PC-9 (cell line): ENCODE measurements around the gene SELENOH. TPM values are rescaled to one million over a fixed set of nuclear protein-coding genes. Genes with fewer than 3 reads are reported as not detected.

ENCODE experiments used
- BruUV-seq: library from RNA; stranded (reverse); fragments of 400-500 nt; replicated peaks from 2 replicates; lab custom pipeline; 2021; lab: Mats Ljungman, UMichigan
- CTCF ChIA-PET: fragments of 300-600 bp; sonication (Branson Sonifier 250); formaldehyde crosslinking; loops from one replicate; lab custom pipeline; 2022; ENCODE audit warnings: antibody characterized with exemption; lab: Charles Lee
- POLR2A ChIA-PET: fragments of 300-600 bp; sonication (Branson Sonifier 250); formaldehyde crosslinking; loops from one replicate; lab custom pipeline; 2022; ENCODE audit warnings: antibody characterized with exemption; ENCODE audit not compliant: unreplicated experiment; lab: Charles Lee
- DNase-seq, 2 experiments: peaks; one replicate each; pipeline versions ENCODE4 v3.0.0 to v3.0.0-alpha.2; 2015 to 2022; ENCODE audit warnings: mixed read lengths in 1 of 2
- H2AFZ ChIP-seq: fragments of 200-600 bp; sonication (generic); 2 replicates; pipeline ENCODE4 v1.8.1; 2017; ENCODE audit warnings: antibody characterized with exemption
- H3F3A ChIP-seq: fragments of 200-600 bp; sonication (generic); 2 replicates; pipeline ENCODE4 v1.8.1; 2017; ENCODE audit warnings: antibody characterized with exemption, mild to moderate bottlenecking, low read depth; ENCODE audit not compliant: insufficient read depth
- H3K27ac ChIP-seq: fragments of 200-600 bp; sonication (generic); 2 replicates; pipeline ENCODE4 v1.6.1; 2016; ENCODE audit warnings: mixed run types
- H3K27me3 ChIP-seq: fragments of 200-600 bp; sonication (generic); 2 replicates; pipeline ENCODE4 v1.6.1; 2016; ENCODE audit warnings: low read depth, mixed run types; ENCODE audit not compliant: insufficient read depth
- H3K36me3 ChIP-seq: fragments of 200-600 bp; sonication (generic); 2 replicates; pipeline ENCODE4 v1.6.1; 2016; ENCODE audit warnings: low read depth, mixed run types
- H3K4me1 ChIP-seq: fragments of 200-600 bp; sonication (generic); replicated peaks from 2 replicates; pipeline ENCODE4 v1.6.1; 2016; ENCODE audit warnings: mixed run types; ENCODE audit not compliant: insufficient read depth
- H3K4me2 ChIP-seq: fragments of 200-600 bp; sonication (generic); 2 replicates; pipeline ENCODE4 v1.6.1; 2017; ENCODE audit warnings: mixed run types
- H3K4me3 ChIP-seq: fragments of 200-600 bp; sonication (generic); 2 replicates; pipeline ENCODE4 v1.6.1; 2016; ENCODE audit warnings: mixed run types
- H3K79me2 ChIP-seq: fragments of 200-600 bp; sonication (generic); 2 replicates; pipeline ENCODE4 v1.6.1; 2017; ENCODE audit warnings: low read depth, mixed run types
- H3K9me2 ChIP-seq: fragments of 200-600 bp; sonication (generic); 2 replicates; pipeline ENCODE4 v1.8.1; 2017; ENCODE audit warnings: mild to moderate bottlenecking; ENCODE audit not compliant: insufficient read depth
- H3K9me3 ChIP-seq: fragments of 200-600 bp; sonication (generic); 2 replicates; pipeline ENCODE4 v1.8.1; 2016; ENCODE audit warnings: low read depth; ENCODE audit not compliant: insufficient read depth
- H4K20me1 ChIP-seq: fragments of 200-600 bp; sonication (generic); 2 replicates; pipeline ENCODE4 v1.8.1; 2017; ENCODE audit not compliant: insufficient read depth
- EZH2 ChIP-seq: fragments of 200-600 bp; sonication (generic); IDR thresholded peaks from 2 replicates; pipeline ENCODE4 v1.8.0; 2017; ENCODE audit warnings: antibody characterized with exemption, low read depth
- intact Hi-C: fragments of 100-400 bp; cut with micrococcal nuclease; formaldehyde crosslinking; loops from one replicate; pipeline ENCODE4 v1.10.0; 2022; ENCODE audit not compliant: unreplicated experiment
- total RNA-seq: library from RNA; stranded (reverse); gene quantifications from 2 replicates; pipeline ENCODE4 v1.2.3, GENCODE V29; 2021
- TF ChIP-seq, protein P1 (sequence below): fragments of 200-600 bp; sonication (generic); conservative IDR thresholded peaks from 2 replicates; pipeline ENCODE4 v1.6.1; 2017; ENCODE audit warnings: mixed run types, antibody characterized with exemption, mild to moderate bottlenecking, moderate library complexity

The SELENOH gene
- total RNA-seq, 1 experiment from 2014 or later, result 211 TPM

DNA sequence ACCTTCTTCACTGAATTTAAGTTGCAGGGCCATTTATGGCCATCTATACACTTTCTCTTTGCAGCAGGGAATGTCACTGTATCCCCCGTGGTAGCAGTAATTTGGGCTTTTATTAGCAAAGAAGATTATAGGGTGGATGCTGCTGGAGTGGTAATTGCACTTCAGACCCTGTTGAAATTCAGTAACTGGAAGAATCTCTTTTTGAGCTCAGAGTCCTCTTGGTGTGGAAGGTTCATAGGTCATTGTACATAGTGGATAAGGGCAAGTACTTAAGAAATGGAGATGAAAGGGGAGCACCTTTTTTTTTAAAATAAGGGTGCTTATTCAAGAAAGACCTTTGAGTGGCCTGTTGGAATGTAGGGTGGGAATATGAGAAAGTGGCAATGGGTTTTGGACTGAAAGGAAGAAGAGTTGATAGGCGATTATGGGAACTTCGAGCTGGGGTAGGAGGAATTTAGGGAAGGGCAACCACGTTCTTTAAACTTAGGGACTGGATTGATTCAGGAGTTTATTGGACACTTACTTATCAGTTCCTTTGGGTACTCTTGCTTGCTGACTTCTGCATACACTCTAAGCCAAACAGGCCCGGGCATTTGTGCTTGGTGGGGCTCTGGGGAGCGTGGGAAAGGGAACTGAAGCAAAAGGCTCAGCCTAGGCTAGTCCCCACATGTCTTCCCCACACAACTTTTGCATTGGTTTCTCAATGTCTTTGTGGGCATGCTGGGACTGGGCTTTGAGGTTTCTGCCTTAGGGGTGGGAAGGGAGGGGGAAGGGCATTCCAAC lies 46.8 kb downstream of the SELENOH start:
- POLR2A ChIA-PET, result interaction anchor here (0.7 kb wide), 1 partner anchor 785 kb away, joined by 4 read pairs; no protein-coding TSS in a partner anchor
- peak overlapping the region; percentile 32 for H3K27ac ChIP-seq

DNA sequence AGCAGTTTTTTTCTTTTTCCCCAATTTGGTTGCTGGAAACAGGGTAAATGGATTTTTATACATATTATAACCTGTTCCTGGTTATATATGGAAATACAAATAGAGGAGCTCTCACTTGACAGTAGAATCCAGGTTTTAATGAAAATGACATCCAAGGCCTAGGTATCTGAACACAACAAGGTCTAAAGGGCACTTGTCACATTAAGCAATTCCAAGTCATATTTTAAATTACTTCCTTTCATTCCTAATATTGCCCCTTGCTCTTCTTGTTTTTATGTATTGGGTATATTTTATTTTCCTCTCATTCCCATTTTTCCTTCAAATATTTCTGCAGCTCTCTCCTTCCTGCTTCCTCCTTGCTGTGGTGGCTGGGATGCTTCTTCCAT lies 47.4 kb downstream of the SELENOH start:
- POLR2A ChIA-PET, result interaction anchor here (0.7 kb wide), 1 partner anchor 784 kb away, joined by 4 read pairs; no protein-coding TSS in a partner anchor
- H3K27ac ChIP-seq, result peak overlapping the region; percentile 32
- H3F3A ChIP-seq, result peaks cover 15% of the 10 kb centered on the region
- TF ChIP-seq, protein P1, sequence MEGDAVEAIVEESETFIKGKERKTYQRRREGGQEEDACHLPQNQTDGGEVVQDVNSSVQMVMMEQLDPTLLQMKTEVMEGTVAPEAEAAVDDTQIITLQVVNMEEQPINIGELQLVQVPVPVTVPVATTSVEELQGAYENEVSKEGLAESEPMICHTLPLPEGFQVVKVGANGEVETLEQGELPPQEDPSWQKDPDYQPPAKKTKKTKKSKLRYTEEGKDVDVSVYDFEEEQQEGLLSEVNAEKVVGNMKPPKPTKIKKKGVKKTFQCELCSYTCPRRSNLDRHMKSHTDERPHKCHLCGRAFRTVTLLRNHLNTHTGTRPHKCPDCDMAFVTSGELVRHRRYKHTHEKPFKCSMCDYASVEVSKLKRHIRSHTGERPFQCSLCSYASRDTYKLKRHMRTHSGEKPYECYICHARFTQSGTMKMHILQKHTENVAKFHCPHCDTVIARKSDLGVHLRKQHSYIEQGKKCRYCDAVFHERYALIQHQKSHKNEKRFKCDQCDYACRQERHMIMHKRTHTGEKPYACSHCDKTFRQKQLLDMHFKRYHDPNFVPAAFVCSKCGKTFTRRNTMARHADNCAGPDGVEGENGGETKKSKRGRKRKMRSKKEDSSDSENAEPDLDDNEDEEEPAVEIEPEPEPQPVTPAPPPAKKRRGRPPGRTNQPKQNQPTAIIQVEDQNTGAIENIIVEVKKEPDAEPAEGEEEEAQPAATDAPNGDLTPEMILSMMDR, result no peak
- TF ChIP-seq EZH2, result no peak
- peaks cover 3% of the 10 kb centered on the region; the same call in 1 of the 2 replicates for H4K20me1 ChIP-seq
- peaks cover 61% of the 10 kb centered on the region for H3K4me1 ChIP-seq
- H3K79me2 ChIP-seq, result peaks cover 100% of the 10 kb centered on the region
- H2AFZ ChIP-seq, result no peak overlapping the region
- H3K27me3 ChIP-seq, result no peaks in the 10 kb centered on the region
- intact Hi-C loops, result no loop called here
- H3K9me2 ChIP-seq, result no peaks in the 10 kb centered on the region
- H3K4me2 ChIP-seq, result no peak overlapping the region
- DNase-seq, result no peak
- H3K4me3 ChIP-seq, result no peak overlapping the region
- CTCF ChIA-PET, result interaction anchor here (0.5 kb wide), 1 partner anchor 10 kb away, joined by 3 read pairs; no protein-coding TSS in a partner anchor
- no TSS peak for BruUV-seq
- H3K36me3 ChIP-seq, result peaks cover 55% of the 10 kb centered on the region
- H3K9me3 ChIP-seq, result no peaks in the 10 kb centered on the region

More for the DNA sequence above, 46.8 kb downstream of the SELENOH start:
- Histone ChIP-seq H3K36me3 (peaks cover 49% of the 10 kb centered on the region), H3K27me3 (no peaks in the 10 kb centered on the region), H3F3A (peaks cover 15% of the 10 kb centered on the region), H3K4me3 (no peak overlapping the region), H3K9me2 (no peaks in the 10 kb centered on the region), H3K79me2 (peaks cover 100% of the 10 kb centered on the region), H3K9me3 (no peaks in the 10 kb centered on the region), H2AFZ (no peak overlapping the region), H3K4me1 (peaks cover 56% of the 10 kb centered on the region), H3K4me2 (0 out of 2 replicates have a peak overlapping the region, but pooled peaks have one; percentile 29), H4K20me1 (peaks cover 3% of the 10 kb centered on the region; the same call in 1 of the 2 replicates)
- intact Hi-C loops, result no loop called here
- TF ChIP-seq, protein P1, result no peak
- no peak for TF ChIP-seq EZH2
- BruUV-seq, result no TSS peak
- CTCF ChIA-PET, result interaction anchor here (0.5 kb wide), 1 partner anchor 11 kb away, joined by 3 read pairs; no protein-coding TSS in a partner anchor
- no peak for DNase-seq

DNA sequence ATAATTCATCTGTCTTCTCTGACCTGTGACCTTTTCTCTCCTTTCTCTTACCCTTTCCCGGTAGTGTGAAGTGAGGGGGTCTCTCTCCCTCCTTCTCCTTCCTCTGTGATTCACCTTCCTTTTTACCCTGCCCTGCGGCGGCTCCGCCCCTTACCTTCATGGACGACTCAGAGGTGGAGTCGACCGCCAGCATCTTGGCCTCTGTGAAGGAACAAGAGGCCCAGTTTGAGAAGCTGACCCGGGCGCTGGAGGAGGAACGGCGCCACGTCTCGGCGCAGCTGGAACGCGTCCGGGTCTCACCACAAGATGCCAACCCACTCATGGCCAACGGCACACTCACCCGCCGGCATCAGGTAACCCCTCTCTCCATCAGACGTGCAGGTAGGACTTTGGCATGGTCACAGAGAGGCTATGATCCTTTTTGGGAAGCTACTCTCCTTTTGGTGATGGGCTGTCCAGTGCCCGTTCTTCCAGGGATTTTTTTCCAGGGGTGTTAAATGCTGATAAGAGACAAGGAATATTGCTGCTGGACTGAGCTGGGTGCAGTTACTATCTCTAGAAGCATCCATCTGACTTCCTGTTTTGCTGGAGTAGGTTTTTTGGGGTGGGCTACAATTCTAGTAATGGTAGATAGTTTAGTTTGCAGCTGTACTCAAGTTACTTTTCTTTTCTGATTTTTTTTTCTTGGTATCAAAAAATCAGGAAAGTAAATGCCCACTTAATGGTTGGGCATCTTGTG lies 50.2 kb downstream of the SELENOH start:
- POLR2A ChIA-PET, result no interaction called here
- peak overlapping the region; percentile 49 for H3K27ac ChIP-seq
- H3K4me1 ChIP-seq, result peaks cover 60% of the 10 kb centered on the region

More for the DNA sequence above, 50.2 kb downstream of the SELENOH start:
- H4K20me1 ChIP-seq, result peaks cover 3% of the 10 kb centered on the region; the same call in 1 of the 2 replicates
- DNase-seq, result no peak
- H3K27me3 ChIP-seq, result no peaks in the 10 kb centered on the region
- H3K9me3 ChIP-seq, result no peaks in the 10 kb centered on the region
- CTCF ChIA-PET, result interaction anchor here (1.0 kb wide), 1 partner anchor 27 kb away, joined by 3 read pairs; no protein-coding TSS in a partner anchor
- peaks cover 100% of the 10 kb centered on the region for H3K79me2 ChIP-seq
- H3F3A ChIP-seq, result peaks cover 22% of the 10 kb centered on the region
- no peak overlapping the region for H2AFZ ChIP-seq
- peak overlapping the region; percentile 26; the same call in 1 of the 2 replicates for H3K4me2 ChIP-seq
- no TSS peak for BruUV-seq
- TF ChIP-seq, protein P1, result no peak
- TF ChIP-seq EZH2, result no peak
- no peaks in the 10 kb centered on the region for H3K9me2 ChIP-seq
- H3K36me3 ChIP-seq, result peaks cover 71% of the 10 kb centered on the region
- no peak overlapping the region for H3K4me3 ChIP-seq
- intact Hi-C loops, result no loop called here
